Suppressor macrophage treated with lipopolysaccharide for 1 hour (primary cell): ENCODE results near the gene RGS19.

Experiments
- DNase-seq, 3 donors: peaks; one replicate each; pipeline ENCODE4 v3.0.0-alpha.2; 2020 to 2022

The RGS19 gene

DNA sequence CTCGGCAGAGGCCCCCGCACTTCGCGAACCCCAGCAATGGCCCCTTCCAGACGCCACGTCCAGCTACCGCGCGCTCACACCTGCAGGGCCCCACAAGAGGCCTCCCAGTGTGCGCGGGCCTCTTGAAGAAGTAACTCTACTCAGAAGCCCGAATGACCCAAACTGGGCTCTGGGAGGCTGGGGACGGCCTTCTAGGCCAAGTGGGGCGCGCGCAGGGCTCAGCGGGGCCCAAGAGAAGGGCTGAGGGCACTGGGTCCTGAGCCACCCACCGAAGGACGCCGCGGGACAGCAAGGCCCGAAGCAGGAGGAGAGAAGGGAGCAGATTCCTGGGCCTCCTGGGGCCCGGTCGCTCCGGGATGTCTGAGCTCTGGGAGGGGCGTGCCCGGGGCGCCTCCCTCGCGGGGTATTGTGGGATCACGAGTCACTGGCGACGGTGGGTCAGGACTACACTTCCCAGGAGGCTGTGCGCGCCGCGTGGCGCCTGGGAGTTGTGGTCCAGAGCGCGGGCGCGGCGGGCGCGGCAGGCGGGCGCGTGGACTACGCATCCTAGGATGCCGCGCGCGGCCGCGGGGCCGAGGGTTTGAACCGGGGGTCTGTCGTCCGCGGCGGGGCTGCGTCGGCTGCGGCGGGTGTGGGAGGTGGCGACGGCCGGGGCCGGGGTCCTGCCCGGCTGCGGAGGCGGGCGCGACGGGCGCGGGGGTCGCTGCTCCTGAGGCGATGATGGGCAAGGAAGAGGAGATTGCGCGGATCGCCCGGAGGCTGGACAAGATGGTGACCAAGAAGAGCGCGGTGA, 16.5 kb downstream of the RGS19 start, which contains the start of gene TCEA2:
Gene TCEA2 (plus strand): TSS at position 603 of the 793 bp plus-strand sequence. CDS start 115 bp downstream, at position 718.
- peak; percentile 94 to 98 (median 97) for DNase-seq

DNA sequence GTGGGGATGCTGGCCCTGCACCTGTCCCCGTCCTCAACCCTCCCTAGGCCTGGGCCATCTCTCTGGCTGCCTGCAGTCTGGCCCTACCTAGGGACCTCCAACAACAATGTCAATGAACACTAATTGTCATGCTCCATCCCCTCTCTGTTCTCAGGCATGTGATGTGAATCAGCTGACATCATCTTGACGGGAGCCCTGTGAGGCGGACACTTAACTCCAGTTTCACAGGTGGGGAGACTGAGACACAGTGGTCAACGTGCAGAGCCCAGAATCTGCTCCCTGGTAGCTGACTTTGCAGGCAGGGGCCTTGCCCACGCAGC, 17.1 kb downstream of the RGS19 start:
- DNase-seq: no peak

DNA sequence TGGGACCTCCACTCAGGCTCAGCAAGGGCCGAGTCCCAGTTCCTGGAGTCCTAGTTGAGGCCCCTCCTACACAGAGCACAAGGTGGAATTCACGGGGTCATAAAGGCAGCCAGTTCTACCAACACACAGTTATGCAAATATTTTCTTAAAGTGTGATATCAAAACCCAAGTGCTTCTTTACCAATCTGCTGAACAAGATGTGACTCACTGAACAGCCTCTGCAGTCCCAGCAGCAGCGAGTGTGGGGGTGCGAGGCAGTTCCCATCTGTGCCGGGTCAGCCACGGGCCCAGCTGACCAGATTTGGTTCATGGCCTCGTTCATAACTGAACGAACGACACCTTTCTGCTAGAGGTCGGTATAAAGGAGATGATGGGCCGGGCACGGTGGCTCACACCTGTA, 20.8 kb downstream of the RGS19 start:
- DNase-seq: peak in 1 of 3 donors; percentile 52

DNA sequence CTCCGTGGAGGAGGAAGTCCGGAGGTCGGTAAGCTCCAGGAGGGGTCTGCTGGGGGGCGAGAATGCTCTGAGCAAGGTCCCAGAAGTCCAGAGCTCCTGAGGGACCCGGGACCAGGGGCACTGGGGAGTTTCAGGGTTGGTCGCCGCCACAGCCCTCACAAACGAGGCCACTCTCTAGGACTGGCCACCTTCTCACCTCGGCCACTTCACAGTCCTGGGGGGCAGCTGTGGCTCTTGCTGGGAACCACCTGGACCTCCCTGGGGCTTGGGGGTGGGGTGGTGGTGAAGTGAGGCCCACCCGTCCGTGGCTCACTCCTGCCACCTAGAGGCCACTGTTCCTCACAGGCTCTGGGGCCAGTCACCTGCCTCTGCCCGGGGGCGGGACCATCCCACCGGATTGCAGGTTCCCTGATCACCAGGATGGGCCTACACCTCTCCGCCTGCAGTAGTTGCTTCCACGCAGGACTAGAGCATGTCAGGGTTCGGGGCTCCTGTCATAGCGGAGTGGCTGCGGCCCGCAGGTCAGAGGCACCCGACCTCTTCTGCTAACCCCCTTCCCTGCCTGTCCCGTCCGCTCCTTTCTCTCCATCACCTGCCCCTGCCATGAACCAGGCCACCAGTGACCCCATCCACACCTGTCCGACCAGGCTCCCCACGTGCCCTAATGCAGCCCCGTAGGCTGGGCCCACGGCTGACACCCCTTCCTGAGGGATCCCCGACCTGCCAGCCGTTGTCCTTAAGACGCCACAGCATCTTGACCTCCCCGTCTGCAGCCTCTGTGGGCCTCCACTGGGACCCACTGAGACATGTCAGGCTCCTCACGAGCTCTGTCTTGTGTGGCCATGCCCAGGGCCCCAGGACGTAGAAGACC, 21.5 kb downstream of the RGS19 start:
- peak; percentile 64 to 86 (median 69) for DNase-seq

DNA sequence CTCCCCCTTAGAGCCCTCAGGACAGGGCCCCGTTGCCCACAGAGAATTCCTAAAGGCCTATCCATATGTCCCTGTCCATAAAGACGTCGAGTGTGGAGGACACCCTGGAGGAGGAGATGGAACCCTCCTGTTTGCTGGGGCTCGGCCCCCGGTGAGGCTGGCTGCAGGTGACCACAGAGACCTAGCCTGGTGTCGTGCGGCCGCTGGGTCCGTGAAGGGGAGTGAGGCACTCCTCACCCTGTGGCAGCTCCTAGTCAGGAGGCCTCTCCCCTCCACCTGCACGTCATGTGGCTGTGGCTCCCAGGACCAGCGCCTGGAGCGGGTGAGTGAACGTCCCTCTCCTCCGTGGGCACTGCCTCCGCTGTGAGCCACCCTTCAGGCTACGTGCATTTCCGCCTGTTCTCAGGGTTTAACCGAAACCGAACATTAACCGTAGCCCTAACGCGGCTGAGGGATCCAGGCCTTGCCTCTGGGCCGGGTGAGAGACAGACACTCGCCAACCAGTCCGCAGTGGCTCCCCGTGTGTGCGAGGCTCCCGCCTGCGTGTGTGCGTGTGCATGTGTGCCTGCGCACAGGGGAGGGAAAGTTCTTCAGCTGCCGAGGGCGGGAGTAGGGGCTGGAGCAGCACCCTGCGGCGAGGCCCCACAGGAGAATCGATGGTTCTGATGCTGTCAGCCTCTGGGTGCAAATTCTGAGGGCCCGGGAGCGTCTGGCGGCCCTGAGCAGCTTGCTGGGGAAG, 22.3 kb downstream of the RGS19 start:
- DNase-seq: no peak

DNA sequence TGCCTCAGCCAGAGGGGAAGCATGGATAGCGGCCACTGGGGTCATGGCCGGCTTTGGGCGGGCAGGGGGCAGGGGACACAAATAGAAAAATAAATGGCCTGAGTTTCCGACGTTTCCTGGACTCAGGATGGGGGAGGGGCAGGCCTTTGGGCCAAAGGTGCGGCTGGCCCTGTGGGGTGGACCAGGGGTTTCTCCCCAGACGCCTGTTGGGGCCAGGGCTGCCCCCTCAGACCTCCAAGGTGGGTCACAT, 22.8 kb downstream of the RGS19 start:
- DNase-seq: no peak

DNA sequence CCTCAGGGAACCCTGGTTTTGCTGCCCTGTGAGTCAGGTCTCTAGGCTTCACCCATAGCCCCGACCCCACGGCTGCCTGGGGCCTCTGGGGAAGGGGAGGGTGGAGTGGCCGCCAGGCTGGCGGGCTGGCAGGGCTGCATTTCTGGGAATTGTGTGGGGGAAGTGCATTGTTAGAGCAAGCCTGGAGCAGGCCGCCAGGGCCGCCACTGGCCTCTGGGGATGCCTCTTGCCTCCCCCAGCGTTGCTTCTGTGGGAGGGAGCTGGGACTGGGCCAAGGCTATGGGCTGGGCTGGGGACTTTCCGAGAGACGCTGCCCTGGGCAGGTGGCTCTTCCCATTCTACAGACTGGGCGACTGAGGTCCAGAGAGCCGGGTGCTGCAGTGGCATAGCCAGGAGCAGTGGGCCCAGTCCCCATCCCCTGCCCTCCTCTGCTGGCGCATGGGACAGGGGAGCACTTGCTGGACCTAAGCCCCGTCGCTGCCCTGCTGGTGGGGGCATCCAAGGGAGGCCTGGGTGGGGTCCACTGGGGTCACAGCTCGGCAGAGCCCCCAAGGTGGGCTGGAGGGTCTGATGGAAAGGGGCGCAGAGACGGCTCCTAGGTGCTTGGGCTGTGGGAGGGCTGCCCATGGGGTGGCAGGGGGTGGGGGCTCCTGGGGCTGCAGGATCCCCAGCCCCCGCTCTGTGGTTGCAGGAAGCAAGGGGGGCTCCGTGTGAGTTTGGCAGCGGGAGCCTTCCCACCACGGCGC, 23.3 kb downstream of the RGS19 start:
- no peak for DNase-seq

DNA sequence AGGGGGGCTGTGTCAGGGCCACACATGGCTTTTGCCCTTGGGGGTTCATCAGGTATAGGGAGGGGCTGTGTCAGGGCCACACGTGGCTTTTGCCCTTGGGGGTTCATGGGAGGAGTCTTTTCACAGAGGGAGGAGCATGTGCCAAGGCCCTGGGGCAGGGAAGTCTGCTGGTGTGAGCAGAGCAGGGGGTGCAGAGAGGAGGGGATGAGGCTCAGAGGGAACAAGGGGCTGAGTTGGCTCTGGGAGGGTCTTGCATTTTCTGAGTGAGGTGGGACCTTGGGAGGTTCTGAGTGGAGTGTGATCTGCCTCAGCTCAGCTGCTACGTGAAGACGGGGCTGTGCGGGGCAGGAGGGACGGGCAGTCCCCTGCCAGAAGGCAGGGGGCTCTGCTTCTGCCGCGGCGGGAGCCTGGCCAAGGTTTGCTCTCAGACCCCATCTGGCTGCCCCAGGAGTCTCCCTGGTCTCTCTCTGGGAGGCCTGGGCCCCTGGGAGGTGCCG, 23.9 kb downstream of the RGS19 start:
- DNase-seq: no peak

DNA sequence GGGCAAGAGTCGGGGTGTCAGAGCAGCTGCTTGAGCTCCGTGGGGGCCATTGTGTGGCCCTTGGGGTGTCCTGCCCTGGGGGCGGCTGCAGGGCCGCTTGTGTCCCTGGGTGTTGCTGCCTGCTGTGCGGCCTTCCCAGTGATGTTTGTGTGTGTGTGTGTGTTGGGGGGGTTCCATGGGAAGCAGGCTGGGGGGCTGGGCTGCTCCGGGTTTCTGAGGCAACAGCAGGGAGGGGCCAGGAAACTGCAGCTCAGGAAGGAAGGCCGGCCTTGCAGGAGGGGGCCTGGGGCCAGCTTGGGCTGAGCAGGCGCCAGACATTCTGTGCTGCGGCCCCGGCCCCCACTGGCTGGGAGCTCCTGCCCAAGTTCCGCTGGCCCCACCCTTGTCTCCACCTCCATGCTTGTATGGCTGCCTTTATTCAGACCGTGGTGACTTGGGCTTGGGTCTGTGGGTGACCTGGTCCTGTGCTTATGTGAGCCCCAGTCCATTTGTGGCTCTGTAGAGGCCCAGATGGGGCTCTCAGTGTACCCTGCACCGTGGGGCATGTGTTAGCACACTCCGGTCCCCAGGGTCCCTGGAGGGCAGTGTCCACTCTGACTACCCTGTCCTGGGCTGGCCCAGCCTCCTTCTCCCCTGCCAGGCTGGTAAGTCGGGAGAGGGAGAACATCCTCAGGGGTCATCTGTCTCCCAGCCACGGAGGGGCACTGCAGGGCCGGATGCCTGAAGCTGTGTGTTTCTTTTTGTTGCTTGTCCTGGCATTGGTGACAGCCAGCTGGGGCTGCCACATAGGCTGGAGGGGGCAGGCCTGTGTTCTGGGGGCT, 25.3 kb downstream of the RGS19 start:
- peak in 2 of 3 donors; percentile 36 to 41 for DNase-seq

DNA sequence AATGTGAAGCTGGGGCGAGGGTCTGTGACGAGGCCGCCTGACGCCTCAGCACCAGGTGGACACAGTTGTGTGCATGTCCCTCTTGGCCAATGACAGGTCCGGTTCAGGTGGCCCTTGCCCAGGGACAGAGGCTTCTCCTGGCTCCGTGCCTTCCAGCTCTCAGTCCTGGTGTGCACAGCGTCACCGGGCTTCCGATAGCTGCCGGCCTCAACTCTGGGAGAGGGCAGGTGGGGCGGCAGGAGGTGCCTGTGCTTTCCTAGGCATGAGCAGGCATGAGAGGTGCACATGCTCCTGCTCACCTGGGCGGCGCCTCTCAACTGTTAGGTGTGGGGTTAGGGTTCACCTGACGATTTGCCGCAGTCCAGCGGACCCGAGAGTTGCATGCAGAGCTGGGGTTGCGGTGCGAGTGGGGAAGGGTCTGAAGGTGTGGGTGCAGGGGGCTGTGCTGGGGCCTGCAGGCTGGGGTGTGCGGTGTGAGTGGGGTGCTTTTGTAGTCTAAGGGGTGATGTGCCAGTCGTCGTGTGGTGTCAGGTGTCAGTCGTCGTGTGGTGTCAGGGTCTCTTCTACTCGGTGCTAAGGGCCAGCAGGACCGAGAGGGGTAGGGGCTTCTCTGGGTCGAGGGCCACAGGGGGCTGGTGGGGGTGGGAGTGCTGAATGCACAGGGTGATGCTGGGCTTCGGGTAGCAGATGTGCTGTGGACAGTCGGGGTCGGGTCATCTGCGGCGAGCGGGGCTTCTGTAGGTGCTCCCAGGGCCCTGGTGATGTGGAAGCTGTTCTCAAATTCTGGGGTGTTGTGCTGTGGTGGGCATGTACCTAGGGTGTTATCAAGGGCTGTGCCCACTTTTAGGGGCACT, 26.1 kb downstream of the RGS19 start:
- no peak for DNase-seq

DNA sequence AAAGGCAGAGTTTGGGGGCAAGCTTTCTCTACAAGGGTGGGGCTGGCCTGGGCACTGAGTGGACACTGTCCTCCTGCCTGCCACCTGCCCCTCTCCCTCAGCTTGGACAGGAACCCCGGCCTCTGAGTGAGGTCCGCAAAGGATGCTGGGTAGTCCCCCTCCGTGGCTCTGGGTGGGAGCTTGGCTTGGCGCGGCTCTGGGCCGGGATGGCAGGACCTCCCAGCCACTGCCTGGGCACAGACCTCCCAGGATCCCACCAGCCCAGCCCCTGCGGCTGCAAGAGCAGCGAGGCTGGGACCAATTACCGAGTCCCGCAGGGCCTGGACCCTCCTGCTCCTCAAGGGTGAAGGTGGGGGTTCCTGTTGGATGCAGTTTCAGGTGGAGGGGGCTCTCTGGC, 27.0 kb downstream of the RGS19 start:
- DNase-seq: no peak

DNA sequence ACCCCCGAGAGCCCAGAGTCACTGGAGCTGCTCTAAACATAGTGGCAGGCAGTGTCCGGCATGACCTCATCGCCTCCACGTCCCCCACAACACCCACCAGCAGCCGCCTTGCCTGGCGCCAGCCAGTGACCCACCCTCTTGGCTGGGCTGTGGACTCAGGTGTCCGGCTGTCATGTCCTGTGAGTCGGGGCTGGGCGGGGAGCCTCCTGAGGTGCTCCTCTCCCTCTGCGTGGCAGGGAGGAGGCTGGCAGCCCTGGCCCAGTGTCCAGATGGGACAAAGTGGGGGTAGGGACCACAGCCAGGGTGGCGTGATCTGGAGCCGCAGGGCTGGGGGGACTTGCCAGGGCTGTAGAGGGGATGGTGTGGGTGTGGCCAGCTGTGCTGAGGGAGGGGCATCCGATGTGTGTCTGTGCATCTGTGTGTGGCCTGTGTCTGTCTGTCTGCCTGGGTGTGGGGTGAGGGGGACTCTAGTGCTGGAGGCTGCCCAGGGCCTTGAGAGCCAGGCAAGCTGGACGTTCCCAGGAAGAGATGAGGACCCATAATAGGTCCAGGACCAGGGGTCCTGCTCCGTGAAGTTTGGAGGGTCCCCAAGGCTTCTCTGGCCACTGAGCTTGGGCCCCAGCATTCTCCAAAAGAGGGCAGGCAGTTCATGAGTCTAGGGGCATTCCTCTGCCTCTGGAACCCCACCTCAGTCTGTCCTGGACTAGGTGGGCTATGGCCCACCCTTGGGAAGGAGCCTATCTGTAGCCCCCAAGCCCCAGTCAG, 27.6 kb downstream of the RGS19 start:
- DNase-seq: no peak

DNA sequence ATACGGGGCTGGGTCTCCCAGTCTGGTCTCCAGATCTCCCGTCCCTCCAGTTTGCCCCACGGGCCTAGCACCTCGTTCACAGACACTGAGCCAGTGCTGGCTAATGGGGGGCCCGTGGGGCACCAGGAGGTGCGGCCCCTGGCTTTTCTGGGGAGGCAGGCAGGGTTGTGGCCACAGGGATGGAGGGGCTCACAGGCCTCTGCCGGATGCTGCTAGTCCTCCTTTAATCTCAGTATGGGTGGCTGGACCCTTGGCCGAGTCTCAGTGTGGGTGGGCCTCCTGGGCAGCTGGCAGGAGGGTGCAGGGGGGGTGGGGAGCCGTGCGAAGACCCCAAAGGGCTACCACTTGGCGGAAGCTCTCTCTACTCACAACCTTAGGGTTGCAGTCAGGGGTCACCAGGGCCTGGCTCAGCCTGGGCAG, 28.3 kb downstream of the RGS19 start:
- no peak for DNase-seq

DNA sequence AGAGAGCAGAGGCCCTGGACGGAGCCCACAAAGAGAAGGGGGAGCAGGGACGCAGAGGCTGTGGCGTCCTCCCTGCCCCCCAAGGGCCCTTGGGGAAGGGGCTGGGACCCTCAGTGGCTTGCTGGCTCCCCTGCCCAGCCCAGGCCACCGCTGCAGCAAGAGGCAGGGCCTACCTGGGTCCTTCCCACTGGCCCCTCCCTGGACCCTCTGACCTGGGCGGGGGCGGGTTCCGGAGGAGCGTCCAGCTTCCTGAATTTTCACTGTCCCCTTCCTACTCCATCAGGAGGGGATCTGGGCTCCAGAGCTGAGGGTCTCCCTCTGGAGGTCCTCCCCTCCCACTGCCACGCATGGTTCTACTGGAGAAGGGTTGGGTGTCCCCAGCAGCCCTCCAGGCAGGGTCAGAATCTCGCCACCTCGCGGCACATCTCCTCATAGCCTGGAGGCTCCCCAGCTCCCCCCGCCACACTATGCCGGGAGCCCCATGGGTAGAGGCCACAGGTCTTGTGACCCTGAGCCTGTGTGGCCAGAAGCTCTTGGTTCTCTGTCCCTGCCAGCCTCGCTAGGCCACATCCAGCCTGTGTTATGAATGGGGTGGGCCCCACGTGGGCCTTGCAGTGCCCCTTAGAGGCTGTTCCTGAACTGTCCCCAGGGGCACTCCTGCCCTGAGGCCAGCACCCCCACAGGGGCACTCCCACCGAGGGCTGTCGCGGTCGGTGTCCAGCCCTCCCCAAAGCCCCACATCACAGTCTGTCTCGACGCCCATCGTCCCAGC, 28.9 kb downstream of the RGS19 start:
- DNase-seq: peak in 1 of 3 donors; percentile 41

DNA sequence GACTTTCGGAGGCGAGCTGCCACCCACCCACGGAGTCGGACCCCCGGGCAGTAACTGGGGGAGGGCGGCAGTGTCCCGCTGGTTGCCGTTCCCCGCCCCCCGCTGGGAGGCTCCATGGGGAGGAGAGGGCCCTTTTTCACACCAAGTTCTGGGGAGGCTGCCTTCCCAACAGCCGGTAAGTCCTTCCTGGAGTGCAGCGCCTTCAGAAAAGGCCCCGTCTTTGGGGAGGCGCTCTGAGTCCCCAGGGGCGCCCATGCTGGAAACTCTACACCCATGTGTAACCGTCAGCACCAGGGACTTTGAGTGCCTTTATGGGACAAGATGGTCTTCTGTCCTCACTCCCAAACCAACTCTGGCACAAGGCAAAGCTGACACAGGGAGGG, 29.4 kb downstream of the RGS19 start:
- DNase-seq: no peak

DNA sequence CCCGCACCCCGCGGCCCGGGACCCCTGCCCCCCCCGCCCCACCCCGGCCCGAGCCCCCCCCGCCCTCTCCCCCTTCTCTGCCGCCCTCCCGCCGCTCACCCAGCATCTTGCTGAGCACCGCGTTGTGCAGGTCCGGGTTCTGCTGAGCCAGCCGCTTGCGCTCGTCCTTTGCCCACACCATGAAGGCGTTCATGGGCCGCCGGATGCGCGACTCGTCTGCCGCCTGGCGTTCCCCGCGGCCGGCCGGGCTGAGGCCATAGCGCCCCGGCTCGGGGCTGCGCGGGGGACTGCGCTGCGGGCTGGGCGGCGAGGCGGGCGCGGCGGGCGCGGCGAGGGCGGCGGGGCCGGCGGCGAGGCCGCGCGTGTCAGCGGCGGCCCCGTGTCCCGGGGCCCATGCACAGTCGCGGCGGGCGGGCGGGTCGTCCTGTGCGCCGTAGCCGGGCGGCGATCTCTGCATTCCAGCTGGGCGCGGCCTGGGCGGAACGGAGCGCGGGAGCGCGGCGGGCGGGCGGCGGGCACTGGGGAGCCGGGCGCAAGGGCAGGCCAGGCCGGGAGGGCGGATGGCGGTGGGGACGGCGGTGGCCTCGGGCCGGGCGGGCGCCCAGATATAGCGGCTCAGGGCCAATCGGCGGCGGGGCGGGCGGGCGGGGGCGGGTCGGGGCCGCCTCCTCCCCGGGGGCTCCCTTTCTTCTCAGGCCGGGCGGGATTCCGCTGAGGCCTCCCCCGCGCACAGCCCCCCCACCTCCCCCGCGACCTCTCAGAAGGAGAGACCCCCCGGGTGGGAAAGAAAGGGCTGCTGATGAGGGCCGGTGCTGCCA, 30.0 kb downstream of the RGS19 start, which contains the start of gene SOX18:
Gene SOX18 (minus strand): TSS at position 580 of the 818 bp plus-strand sequence. CDS start 123 bp downstream, at position 457.
- peak; percentile 32 to 69 (median 41) for DNase-seq

DNA sequence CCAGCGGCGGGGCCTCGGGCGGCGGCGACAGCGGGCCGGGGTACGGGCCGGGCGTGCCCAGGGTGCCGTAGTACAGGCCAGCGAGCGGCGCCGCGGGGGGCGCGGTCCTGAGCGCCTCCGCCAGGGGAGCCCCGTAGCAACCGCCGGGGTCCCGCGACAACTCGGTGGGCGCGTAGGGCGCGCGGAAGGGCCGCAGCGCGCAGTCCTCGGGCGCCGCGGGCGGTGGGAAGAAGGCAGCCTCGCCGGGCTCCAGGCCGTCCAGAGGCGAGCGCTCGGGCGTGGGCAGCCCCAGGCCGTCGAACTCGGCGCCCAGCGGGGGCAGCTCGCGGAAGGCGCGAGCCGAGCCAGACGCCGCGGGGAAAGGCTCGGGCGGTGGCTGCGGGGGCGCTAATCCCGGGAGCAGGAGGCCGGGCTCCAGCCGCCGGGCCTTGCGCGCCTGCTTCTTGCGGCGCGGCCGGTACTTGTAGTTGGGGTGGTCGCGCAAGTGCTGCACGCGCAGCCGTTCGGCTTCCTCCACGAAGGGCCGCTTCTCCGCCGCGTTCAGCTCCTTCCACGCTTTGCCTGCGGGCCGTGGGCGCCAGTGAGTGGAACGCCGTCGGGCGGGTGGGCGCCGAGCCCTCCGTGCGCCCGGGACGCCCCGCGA, 30.8 kb downstream of the RGS19 start:
- no peak for DNase-seq

DNA sequence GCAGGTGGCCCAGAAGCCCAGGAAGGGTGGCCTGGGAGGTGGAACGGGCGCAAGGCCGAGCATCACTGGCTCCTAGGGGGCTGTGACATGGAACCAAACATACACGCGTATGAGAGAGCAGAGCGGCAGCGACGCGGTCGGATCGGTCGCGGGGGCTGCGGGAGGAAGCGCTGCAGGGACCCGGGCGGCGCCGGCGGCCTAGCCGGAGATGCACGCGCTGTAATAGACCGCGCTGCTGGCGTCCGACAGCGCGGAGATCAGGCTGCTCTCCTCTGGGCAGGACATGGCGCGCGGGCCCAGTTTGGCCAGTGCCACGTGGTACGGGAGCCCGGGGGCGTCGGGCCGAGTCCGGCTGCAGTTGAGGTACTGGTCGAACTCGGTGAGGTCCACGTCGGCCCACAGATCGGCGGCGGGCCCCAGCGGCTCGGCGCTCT, 31.3 kb downstream of the RGS19 start:
- no peak for DNase-seq
